HCT116 (cell line): ENCODE measurements around the gene ESRP2. TPM values are rescaled to one million over a fixed set of nuclear protein-coding genes. Genes with fewer than 3 reads are reported as not detected.

Experiments
- ATAC-seq: fragments of 200-7000 bp; cut with Tn5 transposase; 2 replicates; pipeline ENCODE4 v1.9.1; 2020; ENCODE audit warnings: mild to moderate bottlenecking, moderate library complexity
- BruUV-seq: library from RNA; stranded (reverse); fragments of 400-500 nt; replicated peaks from 2 replicates; lab custom pipeline; 2021; lab: Mats Ljungman, UMichigan
- CTCF ChIA-PET: fragments of 300-600 bp; sonication (Branson Sonifier 250); formaldehyde crosslinking; loops from one replicate; lab custom pipeline; 2021; ENCODE audit warnings: antibody characterized with exemption; lab: Charles Lee
- POLR2A ChIA-PET: fragments of 300-600, 350-600 bp; sonication (Branson Sonifier 250); formaldehyde crosslinking; loops from one replicate; lab custom pipeline; 2021; ENCODE audit warnings: antibody characterized with exemption; lab: Charles Lee
- RAD21 ChIA-PET, 2 experiments: fragments of 300-600 bp; sonication (Branson Sonifier 250); formaldehyde crosslinking; loops; one replicate each; lab custom pipeline; 2023; ENCODE audit warnings: low total read pairs in 2 of 2; ENCODE audit not compliant: uncharacterized antibody in 2 of 2, unreplicated experiment in 2 of 2, low non-redundant PET in 1 of 2; lab: Charles Lee
- DNase-seq: peaks from one replicate; pipeline ENCODE4 v3.0.0-alpha.2; 2010; ENCODE audit warnings: low read depth, low spot score
- H2AFZ ChIP-seq: fragments of 200-600 bp; shearing (Covaris generic), sonication (generic); 2 replicates; pipeline ENCODE4 v1.6.1; 2017; ENCODE audit warnings: low read depth, mixed run types, mixed read lengths, antibody characterized with exemption, low read length; ENCODE audit not compliant: poor library complexity, severe bottlenecking
- H3K27ac ChIP-seq: 2 replicates; pipeline ENCODE4 v1.5.1; 2012; ENCODE audit warnings: low read depth, low read length
- H3K27me3 ChIP-seq: fragments of 200-600 bp; sonication (generic); 2 replicates; pipeline ENCODE4 v1.6.1; 2016; ENCODE audit warnings: mixed run types, low read length, mixed read lengths; ENCODE audit not compliant: insufficient read depth
- H3K36me3 ChIP-seq, 2 experiments: fragments of 200-500 bp in 1 of 2; fragments of 200-600 bp in 1 of 2; sonication (Bioruptor generic) in 1 of 2; sonication (generic) in 1 of 2; 2 replicates each; pipeline versions ENCODE4 v1.5.1 to v1.6.1; 2014 to 2016; ENCODE audit warnings: low read length in 2 of 2, inconsistent platforms in 1 of 2, mixed read lengths in 1 of 2, mixed run types in 1 of 2; ENCODE audit not compliant: insufficient read depth in 2 of 2, control insufficient read depth in 1 of 2
- H3K4me1 ChIP-seq, 2 experiments: fragments of 200-600 bp in 1 of 2; sonication (generic) in 1 of 2; 2 replicates each; pipeline versions ENCODE4 v1.5.1 to v1.6.1; 2012 to 2017; ENCODE audit warnings: low read length in 2 of 2, inconsistent platforms in 1 of 2, mild to moderate bottlenecking in 1 of 2, mixed read lengths in 1 of 2, mixed run types in 1 of 2, moderate library complexity in 1 of 2; ENCODE audit not compliant: insufficient read depth in 2 of 2, control insufficient read depth in 1 of 2
- H3K4me2 ChIP-seq: fragments of 200-600 bp; sonication (generic); 2 replicates; pipeline ENCODE4 v1.6.1; 2017; ENCODE audit warnings: mixed run types, low read length, mixed read lengths
- H3K4me3 ChIP-seq, 2 experiments: fragments of 200-600 bp in 1 of 2; sonication (generic) in 1 of 2; replicated peaks in 1 of 2; 2 replicates each; pipeline ENCODE4 v1.5.1; 2011 to 2016; ENCODE audit warnings: low read length in 2 of 2, control low read depth in 1 of 2, low read depth in 1 of 2, mild to moderate bottlenecking in 1 of 2, mixed read lengths in 1 of 2, mixed run types in 1 of 2
- H3K79me2 ChIP-seq: fragments of 200-600 bp; sonication (generic); 2 replicates; pipeline ENCODE4 v1.6.1; 2017; ENCODE audit warnings: mild to moderate bottlenecking, mixed run types, low read length, moderate library complexity, mixed read lengths; ENCODE audit not compliant: insufficient read depth
- H3K9ac ChIP-seq: fragments of 200-600 bp; sonication (generic); 2 replicates; pipeline ENCODE4 v1.6.1; 2016; ENCODE audit warnings: low read length, mixed read lengths
- H3K9me2 ChIP-seq: fragments of 200-600 bp; sonication (generic), shearing (Covaris generic); 2 replicates; pipeline ENCODE4 v1.6.1; 2017; ENCODE audit warnings: mixed run types, mild to moderate bottlenecking, moderate library complexity; ENCODE audit not compliant: insufficient read depth
- H3K9me3 ChIP-seq, 2 experiments: fragments of 200-500 bp in 1 of 2; fragments of 200-600 bp in 1 of 2; sonication (Bioruptor generic) in 1 of 2; sonication (generic) in 1 of 2; 2 replicates each; pipeline ENCODE4 v1.6.1; 2014 to 2017; ENCODE audit warnings: low read length in 2 of 2, mixed read lengths in 2 of 2, inconsistent platforms in 1 of 2, low read depth in 1 of 2, mild to moderate bottlenecking in 1 of 2, mixed run types in 1 of 2, moderate library complexity in 1 of 2; ENCODE audit not compliant: control insufficient read depth in 1 of 2, insufficient read depth in 1 of 2
- H4K20me1 ChIP-seq: fragments of 200-600 bp; sonication (generic), shearing (Covaris generic); 2 replicates; pipeline ENCODE4 v1.6.1; 2017; ENCODE audit warnings: mixed run types, mild to moderate bottlenecking, moderate library complexity; ENCODE audit not compliant: insufficient read depth
- ATF3 ChIP-seq: IDR thresholded peaks from 2 replicates; pipeline ENCODE4 v1.6.1; 2012
- ELF1 ChIP-seq: IDR thresholded peaks from 2 replicates; pipeline ENCODE4 v1.6.1; 2012; ENCODE audit warnings: low read depth, borderline replicate concordance
- POLR2A ChIP-seq: IDR thresholded peaks from 2 replicates; pipeline ENCODE4 v1.7.0; 2011; ENCODE audit warnings: borderline replicate concordance; ENCODE audit not compliant: insufficient read depth, insufficient read length; ENCODE audit errors: extremely low read depth
- POLR2AphosphoS5 ChIP-seq: IDR thresholded peaks from 2 replicates; pipeline ENCODE4 v1.6.1; 2011; ENCODE audit warnings: mild to moderate bottlenecking, low read depth, low read length, moderate library complexity
- SIN3A ChIP-seq: IDR thresholded peaks from 2 replicates; pipeline ENCODE4 v1.6.1; 2012; ENCODE audit warnings: low read depth
- YY1 ChIP-seq: IDR thresholded peaks from 2 replicates; pipeline ENCODE4 v1.6.1; 2011; ENCODE audit warnings: low read length, low read depth, moderate library complexity, mild to moderate bottlenecking; ENCODE audit not compliant: insufficient replicate concordance; ENCODE audit errors: extremely low read depth
- ZFX ChIP-seq: fragments of 450-650 bp; IDR thresholded peaks from 2 replicates; pipeline ENCODE4 v1.6.1; 2017
- intact Hi-C: fragments of 100-400 bp; cut with micrococcal nuclease; formaldehyde crosslinking; loops from 2 replicates; pipeline ENCODE4 v1.10.0; 2022
- total RNA-seq: library from RNA; stranded (reverse); gene quantifications from one replicate; pipeline ENCODE4 v1.2.1, GENCODE V29; 2021; ENCODE audit not compliant: unreplicated experiment
- TF ChIP-seq, protein P1 (sequence below): IDR thresholded peaks from 2 replicates; pipeline ENCODE4 v1.6.1; 2012

The ESRP2 gene
- total RNA-seq, 1 experiment from 2014 or later = 42.5 TPM

DNA sequence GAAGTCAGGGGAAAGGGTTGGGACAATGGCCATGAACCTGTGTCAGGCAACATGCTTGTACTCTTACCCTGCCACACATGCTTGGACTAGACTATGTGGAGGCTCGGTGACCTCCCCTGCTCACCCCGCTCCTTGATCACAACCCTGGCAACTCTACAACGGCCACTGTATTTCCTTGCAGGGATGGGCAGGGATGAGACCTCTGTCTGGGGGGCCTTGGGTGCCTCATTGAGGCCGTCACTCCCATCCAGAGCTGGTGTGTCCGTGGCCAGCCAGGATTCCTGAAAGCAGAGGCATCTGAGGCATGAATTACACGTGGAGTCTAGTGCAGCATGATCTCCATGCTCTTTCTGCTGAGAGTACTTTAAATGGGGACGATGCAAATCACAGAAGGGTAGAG is 10.2 kb upstream of the ESRP2 start:
- Histone ChIP-seq H3K4me1 (peaks cover 5 to 21% of the 10 kb centered on the region in 2 experiments; a peak in 3 of 4 replicates), H3K4me3 (peak overlapping the region; percentile 81 to 85), H4K20me1 (no peaks in the 10 kb centered on the region), H3K27me3 (no peaks in the 10 kb centered on the region), H3K9me3 (no peaks in the 10 kb centered on the region), H3K36me3 (no peaks in the 10 kb centered on the region; a peak in 1 of 4 replicates), H3K79me2 (peaks cover 10% of the 10 kb centered on the region; the same call in 1 of the 2 replicates), H3K27ac (no peak overlapping the region), H2AFZ (no peak overlapping the region), H3K9me2 (no peaks in the 10 kb centered on the region), H3K9ac (peak overlapping the region; percentile 67), H3K4me2 (peak overlapping the region; percentile 99)
- ChIA-PET CTCF (no interaction called here), RAD21 (no interaction called here), POLR2A (interaction anchor here (1.8 kb wide), 1 partner anchor 18 kb away, joined by 4 read pairs; the partner anchor contains the start of gene SLC7A6)
- TF ChIP-seq SIN3A = no peak
- no peak for TF ChIP-seq ATF3
- TF ChIP-seq ELF1 = no peak
- DNase-seq = no peak
- ATAC-seq = no peak
- BruUV-seq = no TSS peak
- intact Hi-C loops = no loop called here

- Histone ChIP-seq H2AFZ (no peak within 1 kb of the TSS), H3K9me3 (no peaks in the 10 kb centered on the region), H3K9ac (peak within 1 kb of the TSS; percentile 67), H3K4me3 (peak within 1 kb of the TSS; percentile 81 to 85), H3K4me2 (peak within 1 kb of the TSS; percentile 99), H3K9me2 (no peaks in the 10 kb centered on the region), H3K4me1 (peaks cover 5 to 21% of the 10 kb centered on the region in 2 experiments; a peak in 3 of 4 replicates), H3K27ac (peak within 1 kb of the TSS; percentile 41; the same call in 1 of the 2 replicates), H3K27me3 (no peaks in the 10 kb centered on the region), H3K79me2 (peaks cover 10% of the 10 kb centered on the region; the same call in 1 of the 2 replicates), H4K20me1 (no peaks in the 10 kb centered on the region), H3K36me3 (no peaks in the 10 kb centered on the region)
- ATAC-seq = peak; percentile 96
- peak; percentile 83 for DNase-seq
- ChIA-PET CTCF (interaction anchor here (1.0 kb wide), 2 partner anchors 16 to 19 kb away, joined by 4 to 6 read pairs; partner anchors contain the start of gene SLC7A6), RAD21 (interaction anchor here (0.6 to 0.7 kb wide), 2 partner anchors 50 to 72 kb away, joined by 3 to 5 read pairs; no protein-coding TSS in a partner anchor), POLR2A (interaction anchor here (0.6 to 1.8 kb wide), 2 partner anchors 8 to 19 kb away, joined by 3 to 4 read pairs; partner anchors contain the start of gene SLC7A6)
- intact Hi-C loops = no loop called here
- BruUV-seq = TSS peak; percentile 56
- TF ChIP-seq ZFX = peak; percentile 20; the same call in 1 of the 2 replicates
- TF ChIP-seq POLR2AphosphoS5 = peak; percentile 82
- TF ChIP-seq POLR2A = no peak
- TF ChIP-seq YY1 = no peak
- TF ChIP-seq ELF1 = no peak
- TF ChIP-seq, protein P1, sequence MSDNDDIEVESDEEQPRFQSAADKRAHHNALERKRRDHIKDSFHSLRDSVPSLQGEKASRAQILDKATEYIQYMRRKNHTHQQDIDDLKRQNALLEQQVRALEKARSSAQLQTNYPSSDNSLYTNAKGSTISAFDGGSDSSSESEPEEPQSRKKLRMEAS = no peak
- TF ChIP-seq, all 23 proteins: peak for 2
These were observed 9.3 kb upstream of the ESRP2 start, which contains the start of gene PLA2G15 for GRCh38 chr16:68244903-68245853. TSS of gene PLA2G15 (plus strand) at chr16:68245373. CDS start at chr16:68245427, 54 bp downstream.
